Effector memory CD8-positive, alpha-beta T cell (primary cell): ENCODE results near the gene CMPK2.
A peak's percentile ranks its signal among the peaks of the same experiment; 100 is the strongest.

ENCODE experiments used
- ATAC-seq: fragments of 150-1000 bp; cut with Tn5 transposase; replicated peaks from 2 replicates; pipeline ENCODE4 v1.10.0; 2021; ENCODE audit warnings: mild to moderate bottlenecking, moderate library complexity
- DNase-seq, 3 experiments: peaks; one replicate each; pipeline ENCODE4 v3.0.0; 2021
- H3K27ac Mint-ChIP-seq, 2 donors: one replicate each; pipeline ENCODE4 v1.8.0; 2022; ENCODE audit warnings: mild to moderate bottlenecking in 2 of 2, mixed read lengths in 2 of 2, moderate library complexity in 2 of 2
- H3K27me3 Mint-ChIP-seq, 2 donors: one replicate each; pipeline ENCODE4 v1.8.0; 2022; ENCODE audit warnings: mixed read lengths in 2 of 2
- H3K36me3 Mint-ChIP-seq: one replicate; pipeline ENCODE4 v1.8.0; 2022; ENCODE audit warnings: mild to moderate bottlenecking, moderate library complexity, mixed read lengths; ENCODE audit not compliant: insufficient read depth
- H3K4me1 Mint-ChIP-seq, 2 donors: one replicate each; pipeline ENCODE4 v1.8.0; 2022; ENCODE audit warnings: low read depth in 2 of 2, mixed read lengths in 2 of 2
- H3K4me3 Mint-ChIP-seq, 2 donors: one replicate each; pipeline ENCODE4 v1.8.0; 2022; ENCODE audit warnings: mild to moderate bottlenecking in 2 of 2, mixed read lengths in 2 of 2, moderate library complexity in 2 of 2
- H3K9me3 Mint-ChIP-seq, 2 donors: one replicate each; pipeline ENCODE4 v1.8.0; 2022; ENCODE audit warnings: mixed read lengths in 2 of 2

The CMPK2 gene

GRCh38 chr2:6846967-6847681 lies 18.6 kb downstream of the CMPK2 start:
- no peak overlapping the region for H3K4me3 Mint-ChIP-seq
- H3K4me1 Mint-ChIP-seq = no peaks in the 10 kb centered on the region
- H3K36me3 Mint-ChIP-seq = peaks cover 12% of the 10 kb centered on the region
- ATAC-seq (no peak), DNase-seq (no peak)
- no peak overlapping the region for H3K27ac Mint-ChIP-seq
- peaks cover 15 to 23% of the 10 kb centered on the region in 2 donors for H3K9me3 Mint-ChIP-seq
- H3K27me3 Mint-ChIP-seq = no peaks in the 10 kb centered on the region

GRCh38 chr2:6846540-6846939 lies 19.2 kb downstream of the CMPK2 start:
- Mint-ChIP-seq H3K4me1 (no peaks in the 10 kb centered on the region), H3K27me3 (no peaks in the 10 kb centered on the region), H3K9me3 (peaks cover 15 to 23% of the 10 kb centered on the region in 2 donors), H3K27ac (no peak overlapping the region), H3K4me3 (no peak overlapping the region), H3K36me3 (peaks cover 11% of the 10 kb centered on the region)
- DNase-seq (no peak), ATAC-seq (no peak)

DNA sequence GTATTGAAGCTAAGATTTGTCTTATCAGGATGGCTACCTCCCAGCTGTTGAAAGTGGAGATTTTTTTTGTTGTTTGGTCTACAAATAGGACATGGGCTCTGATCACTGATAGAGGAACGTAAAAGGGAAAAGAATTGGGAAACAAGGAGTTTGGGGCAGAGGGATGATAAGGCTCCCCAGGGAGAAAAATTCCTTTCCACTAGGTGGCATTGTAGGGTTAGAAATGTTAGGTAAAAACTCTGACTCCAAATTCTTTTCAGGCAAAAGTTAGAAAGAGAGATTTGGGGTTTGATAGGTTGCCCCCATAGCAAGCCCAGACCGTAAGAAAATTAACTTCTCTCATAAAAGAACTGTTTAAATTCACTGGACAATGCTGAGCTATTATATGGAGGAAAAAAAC lies 19.8 kb downstream of the CMPK2 start:
- DNase-seq = no peak
- Mint-ChIP-seq H3K4me3 (no peak overlapping the region), H3K4me1 (no peaks in the 10 kb centered on the region), H3K27ac (no peak overlapping the region), H3K27me3 (no peaks in the 10 kb centered on the region), H3K36me3 (peaks cover 8% of the 10 kb centered on the region), H3K9me3 (peaks cover 18 to 23% of the 10 kb centered on the region in 2 donors)
- no peak for ATAC-seq

DNA sequence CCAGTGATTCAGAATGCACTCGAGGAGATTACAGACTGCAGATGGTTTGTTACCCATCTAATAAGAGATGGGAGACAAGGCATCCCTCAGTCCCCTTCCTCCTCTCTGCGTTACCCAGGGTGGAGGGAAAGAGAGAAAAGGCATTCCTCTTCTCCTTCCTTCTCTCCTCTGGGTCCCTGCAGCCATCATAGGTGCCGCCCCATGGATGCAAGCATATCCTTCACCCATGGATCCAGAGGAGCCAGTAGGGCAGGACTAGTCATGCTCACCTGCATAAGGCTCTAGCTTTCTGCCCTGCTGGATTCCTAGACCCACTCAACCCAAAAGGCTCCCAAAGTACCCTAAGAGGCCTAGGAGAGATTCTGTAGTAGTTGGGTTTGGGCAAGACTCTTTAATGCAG lies 20.4 kb downstream of the CMPK2 start:
- H3K4me3 Mint-ChIP-seq = no peak overlapping the region
- no peaks in the 10 kb centered on the region for H3K27me3 Mint-ChIP-seq
- no peak overlapping the region for H3K27ac Mint-ChIP-seq
- H3K9me3 Mint-ChIP-seq = peaks cover 19 to 23% of the 10 kb centered on the region in 2 donors
- DNase-seq (no peak), ATAC-seq (no peak)
- H3K4me1 Mint-ChIP-seq = no peaks in the 10 kb centered on the region
- peaks cover 8% of the 10 kb centered on the region for H3K36me3 Mint-ChIP-seq

- no peaks in the 10 kb centered on the region for H3K4me1 Mint-ChIP-seq
- H3K4me3 Mint-ChIP-seq = no peak overlapping the region
- DNase-seq (no peak), ATAC-seq (no peak)
- peaks cover 11 to 17% of the 10 kb centered on the region in 2 donors for H3K9me3 Mint-ChIP-seq
- no peak overlapping the region for H3K27ac Mint-ChIP-seq
- H3K27me3 Mint-ChIP-seq = no peaks in the 10 kb centered on the region
- peaks cover 3% of the 10 kb centered on the region for H3K36me3 Mint-ChIP-seq
Measured at GRCh38 chr2:6841537-6842287, 24.0 kb downstream of the CMPK2 start.

- Mint-ChIP-seq H3K27ac (no peak overlapping the region), H3K4me1 (no peaks in the 10 kb centered on the region), H3K4me3 (no peak overlapping the region), H3K27me3 (no peaks in the 10 kb centered on the region), H3K36me3 (no peaks in the 10 kb centered on the region), H3K9me3 (peaks cover 4 to 9% of the 10 kb centered on the region in 2 donors)
- ATAC-seq = no peak
- DNase-seq = no peak
Measured at GRCh38 chr2:6838673-6839319, 26.9 kb downstream of the CMPK2 start.

DNA sequence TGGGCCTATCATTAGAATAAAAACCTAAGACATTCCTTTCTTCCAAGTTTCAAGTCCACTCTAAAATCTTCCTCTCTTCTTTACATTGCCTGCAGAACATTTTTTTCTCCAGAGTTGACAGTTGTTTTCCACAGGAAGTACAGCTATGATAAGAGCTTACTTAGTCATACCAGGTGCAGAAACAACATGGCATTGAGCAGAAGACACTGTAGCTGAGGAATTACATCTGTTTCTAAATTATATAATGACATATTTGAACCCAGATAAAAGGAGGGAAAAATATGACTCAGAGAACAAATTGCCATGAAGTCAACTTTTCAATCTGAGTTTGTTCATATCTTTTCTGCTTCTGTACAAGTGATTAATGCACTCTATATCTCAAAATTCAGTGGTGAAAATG lies 30.2 kb downstream of the CMPK2 start:
- Mint-ChIP-seq H3K27me3 (no peaks in the 10 kb centered on the region), H3K4me3 (no peak overlapping the region), H3K27ac (no peak overlapping the region), H3K36me3 (peaks cover 3% of the 10 kb centered on the region), H3K4me1 (peaks cover 3 to 5% of the 10 kb centered on the region in 2 donors), H3K9me3 (peaks cover 11 to 18% of the 10 kb centered on the region in 2 donors)
- DNase-seq (no peak), ATAC-seq (no peak)

- Mint-ChIP-seq H3K9me3 (peaks cover 12 to 18% of the 10 kb centered on the region in 2 donors), H3K4me3 (no peak overlapping the region), H3K27me3 (no peaks in the 10 kb centered on the region), H3K27ac (no peak overlapping the region), H3K36me3 (peaks cover 3% of the 10 kb centered on the region), H3K4me1 (peaks cover 3 to 5% of the 10 kb centered on the region in 2 donors)
- ATAC-seq = no peak
- DNase-seq = no peak
Measured at GRCh38 chr2:6834163-6834562, 31.5 kb downstream of the CMPK2 start.

GRCh38 chr2:6833300-6833604 lies 32.5 kb downstream of the CMPK2 start:
- no peak for DNase-seq
- no peak for ATAC-seq
- H3K36me3 Mint-ChIP-seq = peaks cover 3% of the 10 kb centered on the region
- no peaks in the 10 kb centered on the region for H3K27me3 Mint-ChIP-seq
- peaks cover 3 to 5% of the 10 kb centered on the region in 2 donors for H3K4me1 Mint-ChIP-seq
- peak overlapping the region in 1 of 2 donors; percentile 28 for H3K4me3 Mint-ChIP-seq
- peaks cover 12 to 18% of the 10 kb centered on the region in 2 donors for H3K9me3 Mint-ChIP-seq
- H3K27ac Mint-ChIP-seq = peak overlapping the region; percentile 62 to 77

DNA sequence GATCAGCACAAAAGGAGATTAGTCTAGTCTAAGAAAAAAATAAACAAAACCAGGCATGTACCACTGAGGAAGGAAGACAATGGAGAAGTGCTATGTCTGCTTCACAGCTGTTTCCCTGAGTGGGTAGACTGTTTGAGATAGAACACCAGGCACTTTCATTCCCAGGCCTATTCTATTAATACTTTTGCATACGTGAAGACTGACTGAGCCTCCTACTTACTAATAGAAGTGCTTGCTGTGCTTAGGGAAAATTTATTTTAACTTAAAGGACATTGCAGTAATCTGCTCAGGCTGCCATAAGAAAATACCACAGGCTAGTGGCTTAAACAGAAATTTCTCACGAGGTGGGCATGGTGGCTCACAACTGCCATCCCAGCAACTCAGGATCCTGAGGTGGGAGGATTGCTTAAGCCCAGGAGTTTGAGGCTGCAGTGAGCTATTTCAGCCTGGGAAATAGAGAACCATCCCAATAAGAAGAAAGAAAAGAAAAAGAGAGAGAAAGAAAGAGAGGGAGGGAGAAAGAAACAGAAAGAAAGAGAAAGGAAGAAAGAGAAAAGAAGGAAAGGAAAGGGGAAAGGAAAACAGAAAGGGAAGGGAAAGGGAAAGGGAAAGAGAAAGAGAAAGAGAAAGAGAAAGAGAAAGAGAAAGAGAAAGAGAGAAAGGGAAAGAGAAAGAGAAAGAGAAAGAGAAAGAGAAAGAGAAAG lies 33.0 kb downstream of the CMPK2 start:
- Mint-ChIP-seq H3K27me3 (no peaks in the 10 kb centered on the region), H3K4me1 (peaks cover 3 to 5% of the 10 kb centered on the region in 2 donors), H3K36me3 (peaks cover 3% of the 10 kb centered on the region), H3K4me3 (peak overlapping the region; percentile 22 to 28), H3K9me3 (peaks cover 12 to 18% of the 10 kb centered on the region in 2 donors), H3K27ac (peak overlapping the region; percentile 62 to 77)
- DNase-seq = no peak
- ATAC-seq = no peak

GRCh38 chr2:6831229-6831628 lies 34.5 kb downstream of the CMPK2 start:
- Mint-ChIP-seq H3K27ac (peak overlapping the region in 1 of 2 donors; percentile 25), H3K27me3 (no peaks in the 10 kb centered on the region), H3K9me3 (peaks cover 12 to 18% of the 10 kb centered on the region in 2 donors), H3K36me3 (peaks cover 3% of the 10 kb centered on the region), H3K4me1 (peaks cover 5 to 6% of the 10 kb centered on the region in 2 donors), H3K4me3 (no peak overlapping the region)
- DNase-seq (no peak), ATAC-seq (no peak)

- Mint-ChIP-seq H3K4me3 (no peak overlapping the region), H3K9me3 (peaks cover 9 to 12% of the 10 kb centered on the region in 2 donors), H3K27me3 (no peaks in the 10 kb centered on the region), H3K27ac (no peak overlapping the region), H3K4me1 (peaks cover 5 to 8% of the 10 kb centered on the region in 2 donors), H3K36me3 (peaks cover 2% of the 10 kb centered on the region)
- DNase-seq (no peak), ATAC-seq (no peak)
Measured at GRCh38 chr2:6828299-6828584, 37.5 kb downstream of the CMPK2 start.

- Mint-ChIP-seq H3K4me3 (no peak overlapping the region), H3K27ac (no peak overlapping the region), H3K27me3 (no peaks in the 10 kb centered on the region), H3K9me3 (peaks cover 9 to 12% of the 10 kb centered on the region in 2 donors), H3K4me1 (peaks cover under 1 to 6% of the 10 kb centered on the region in 2 donors), H3K36me3 (no peaks in the 10 kb centered on the region)
- no peak for DNase-seq
- ATAC-seq = no peak
Measured at GRCh38 chr2:6827566-6828298, 38.0 kb downstream of the CMPK2 start.
